Body of pancreas (tissue), 4 donors: ENCODE data around the gene KIF18A. TPM values are rescaled to one million over a fixed set of nuclear protein-coding genes. Genes with fewer than 3 reads are reported as not detected.

Experiments used
- ATAC-seq: fragments of 150-250 bp; one replicate; pipeline ENCODE4 v1.9.1; 2016
- DNase-seq, 4 donors: peaks; one replicate each; pipeline ENCODE4 v3.0.0-alpha.2; 2019
- H3K27ac ChIP-seq, 4 donors: fragments of 200-600 bp; sonication (generic); 1 replicate in 3 of 4; 2 replicates in 1 of 4; pipeline versions ENCODE4 v1.5.1 to v1.6.1; 2016 to 2019; ENCODE audit warnings: mild to moderate bottlenecking in 1 of 4, mixed read lengths in 1 of 4, moderate library complexity in 1 of 4
- H3K27me3 ChIP-seq, 2 donors: fragments of 200-600 bp; sonication (generic); one replicate each; pipeline ENCODE4 v1.6.0; 2016; ENCODE audit warnings: mild to moderate bottlenecking in 1 of 2
- H3K36me3 ChIP-seq, 2 donors: fragments of 200-600 bp; sonication (generic); replicated peaks in 1 of 2; 2 replicates each; pipeline ENCODE4 v1.5.1; 2016; ENCODE audit warnings: low read depth in 2 of 2; ENCODE audit not compliant: insufficient read depth in 1 of 2
- H3K4me1 ChIP-seq: fragments of 200-600 bp; sonication (generic); one replicate; pipeline ENCODE4 v1.6.0; 2016
- H3K4me3 ChIP-seq, 2 donors: fragments of 200-600 bp; sonication (generic); 1 replicate in 1 of 2; 2 replicates in 1 of 2; pipeline ENCODE4 v1.5.1; 2016 to 2019
- H3K9me3 ChIP-seq, 3 donors: fragments of 200-600 bp; sonication (generic); 1 replicate in 2 of 3; 2 replicates in 1 of 3; pipeline ENCODE4 v1.5.1; 2016
- POLR2A ChIP-seq, 3 donors: fragments of 450-650 bp; IDR thresholded peaks; one replicate each; pipeline ENCODE4 v1.6.1; 2016; ENCODE audit warnings: antibody characterized with exemption in 3 of 3, mild to moderate bottlenecking in 2 of 3
- WGBS, 2 donors: methylation state at CpG; one replicate each; pipeline ENCODE4 v1.1.5; 2017; 5-methylcytosine and 5-hydroxymethylcytosine counted together
- intact Hi-C: fragments of 100-400 bp; cut with DNase I; formaldehyde crosslinking; loops from one replicate; pipeline ENCODE4 v1.15.1; 2023
- total RNA-seq, 2 donors: library from RNA; depleted of rRNA; stranded (reverse); fragments of >200 nt; gene quantifications; one replicate each; pipeline ENCODE4 v1.1.0, GENCODE V29; 2016
- TF ChIP-seq, protein P1 (sequence below), 7 experiments: fragments of 450-650 bp in 4 of 7; fragments of 200-600 bp in 3 of 7; sonication (generic) in 3 of 7; IDR thresholded peaks; one replicate each; pipeline ENCODE4 v1.5.1; 2016 to 2019; ENCODE audit warnings: antibody characterized with exemption in 7 of 7

KIF18A gene
- total RNA-seq, 2 donors from 2014 or later, result 0.52 TPM; not detected in 1

DNA sequence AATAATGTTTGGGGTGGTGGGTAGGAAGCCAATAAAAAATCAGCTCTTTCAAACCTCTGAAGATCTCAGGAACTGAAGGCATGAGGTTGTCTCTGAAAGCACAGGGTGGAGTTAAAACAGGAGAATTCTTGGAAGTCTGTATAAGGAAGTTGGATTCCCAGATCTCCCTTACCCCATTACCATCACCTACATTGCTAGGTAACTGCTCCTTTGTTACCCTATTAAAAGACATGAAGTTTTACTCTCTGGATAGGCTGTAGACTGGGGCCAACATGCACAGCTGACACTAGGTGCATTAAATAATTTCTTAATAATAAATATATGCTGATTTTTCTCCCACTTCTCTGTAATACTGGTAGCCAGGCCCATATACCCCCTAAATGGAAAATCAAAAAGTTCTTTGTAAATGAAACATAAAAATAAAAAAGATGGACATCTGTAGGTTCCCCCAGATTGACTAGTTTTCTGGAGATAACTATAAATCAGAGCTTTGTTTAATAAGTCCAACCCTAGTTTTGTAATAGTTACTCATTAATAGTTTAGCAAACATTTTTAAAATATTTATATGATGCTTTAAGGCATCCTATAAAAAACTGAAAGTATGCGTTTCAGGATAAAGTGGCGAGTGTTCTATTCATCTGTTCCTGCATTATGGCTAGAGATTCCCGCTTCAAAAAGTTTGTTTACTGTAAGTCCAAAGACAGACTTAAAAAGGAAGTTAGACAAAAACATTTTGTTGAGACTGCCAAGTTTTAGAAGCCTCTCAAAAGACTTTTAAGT, 63.8 kb downstream of the KIF18A start:
- WGBS, 2 donors, result 55 to 64% methylated on average over 3 of the region's 3 CpGs
- Histone ChIP-seq H3K27ac (no peak overlapping the region), H3K4me3 (no peak overlapping the region), H3K27me3 (no peaks in the 10 kb centered on the region), H3K9me3 (no peaks in the 10 kb centered on the region), H3K36me3 (no peaks in the 10 kb centered on the region), H3K4me1 (no peaks in the 10 kb centered on the region)
- no peak for TF ChIP-seq POLR2A (IDR thresholded peaks at IDR 0.05)
- TF ChIP-seq, protein P1, sequence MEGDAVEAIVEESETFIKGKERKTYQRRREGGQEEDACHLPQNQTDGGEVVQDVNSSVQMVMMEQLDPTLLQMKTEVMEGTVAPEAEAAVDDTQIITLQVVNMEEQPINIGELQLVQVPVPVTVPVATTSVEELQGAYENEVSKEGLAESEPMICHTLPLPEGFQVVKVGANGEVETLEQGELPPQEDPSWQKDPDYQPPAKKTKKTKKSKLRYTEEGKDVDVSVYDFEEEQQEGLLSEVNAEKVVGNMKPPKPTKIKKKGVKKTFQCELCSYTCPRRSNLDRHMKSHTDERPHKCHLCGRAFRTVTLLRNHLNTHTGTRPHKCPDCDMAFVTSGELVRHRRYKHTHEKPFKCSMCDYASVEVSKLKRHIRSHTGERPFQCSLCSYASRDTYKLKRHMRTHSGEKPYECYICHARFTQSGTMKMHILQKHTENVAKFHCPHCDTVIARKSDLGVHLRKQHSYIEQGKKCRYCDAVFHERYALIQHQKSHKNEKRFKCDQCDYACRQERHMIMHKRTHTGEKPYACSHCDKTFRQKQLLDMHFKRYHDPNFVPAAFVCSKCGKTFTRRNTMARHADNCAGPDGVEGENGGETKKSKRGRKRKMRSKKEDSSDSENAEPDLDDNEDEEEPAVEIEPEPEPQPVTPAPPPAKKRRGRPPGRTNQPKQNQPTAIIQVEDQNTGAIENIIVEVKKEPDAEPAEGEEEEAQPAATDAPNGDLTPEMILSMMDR (IDR thresholded peaks at IDR 0.05), result no peak
- intact Hi-C loops, result no loop called here
- DNase-seq (no peak), ATAC-seq (no peak)

DNA sequence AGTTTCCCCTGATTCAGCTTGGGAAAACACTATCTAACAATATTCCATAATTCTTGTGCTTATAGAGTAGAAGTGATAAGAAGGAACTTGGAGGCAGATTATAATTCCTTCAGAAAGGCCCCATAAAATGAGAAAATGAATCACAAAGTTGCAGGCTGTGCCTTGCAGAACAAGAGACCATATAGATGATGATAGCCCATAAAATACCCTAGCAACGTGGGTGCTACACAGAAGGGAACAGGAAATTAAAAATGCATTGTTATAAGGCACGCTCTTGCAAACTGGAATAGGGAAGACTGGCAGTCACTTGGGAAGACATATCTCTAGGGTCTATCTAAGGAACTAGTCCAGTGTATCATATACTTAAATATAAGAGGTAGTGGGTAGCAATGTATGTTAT, 67.6 kb downstream of the KIF18A start:
- no peak for DNase-seq
- H3K4me1 ChIP-seq, result no peaks in the 10 kb centered on the region
- H3K27ac ChIP-seq, result no peak overlapping the region
- H3K4me3 ChIP-seq, result no peak overlapping the region
- intact Hi-C loops, result no loop called here
- ATAC-seq, result no peak
- WGBS, 2 donors, result 84 to 85% methylated on average over 2 of the region's 2 CpGs
- H3K27me3 ChIP-seq, result no peaks in the 10 kb centered on the region
- no peaks in the 10 kb centered on the region for H3K36me3 ChIP-seq
- H3K9me3 ChIP-seq, result no peaks in the 10 kb centered on the region
- TF ChIP-seq, protein P1 (IDR thresholded peaks at IDR 0.05), result no peak
- TF ChIP-seq POLR2A (IDR thresholded peaks at IDR 0.05), result no peak

DNA sequence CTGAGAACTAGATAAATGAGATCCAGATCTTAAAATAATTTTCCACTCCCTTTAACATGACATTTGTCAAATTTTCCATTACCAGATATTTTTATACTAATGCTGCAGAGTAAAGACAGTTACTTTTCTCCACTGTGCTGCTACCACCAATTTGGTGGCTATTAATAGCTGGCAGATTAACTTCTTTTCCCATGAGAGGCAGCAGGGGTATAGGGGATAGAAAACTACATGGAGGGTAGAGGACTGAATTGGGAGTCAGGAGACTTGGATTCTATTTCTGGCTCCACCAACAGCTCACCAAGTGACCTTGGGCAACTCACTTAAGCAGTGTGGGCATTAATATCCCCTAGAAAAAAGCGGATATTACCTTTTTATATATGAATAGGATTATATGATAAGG, 69.2 kb downstream of the KIF18A start:
- Histone ChIP-seq H3K36me3 (no peaks in the 10 kb centered on the region), H3K9me3 (no peaks in the 10 kb centered on the region), H3K4me3 (no peak overlapping the region), H3K27me3 (no peaks in the 10 kb centered on the region), H3K4me1 (no peaks in the 10 kb centered on the region), H3K27ac (no peak overlapping the region)
- DNase-seq (no peak), ATAC-seq (no peak)
- TF ChIP-seq POLR2A (IDR thresholded peaks at IDR 0.05), result no peak
- TF ChIP-seq, protein P1 (IDR thresholded peaks at IDR 0.05), result no peak
- 79 to 82% methylated on average over 1 of the region's 1 CpG for WGBS, 2 donors
- intact Hi-C loops, result no loop called here

DNA sequence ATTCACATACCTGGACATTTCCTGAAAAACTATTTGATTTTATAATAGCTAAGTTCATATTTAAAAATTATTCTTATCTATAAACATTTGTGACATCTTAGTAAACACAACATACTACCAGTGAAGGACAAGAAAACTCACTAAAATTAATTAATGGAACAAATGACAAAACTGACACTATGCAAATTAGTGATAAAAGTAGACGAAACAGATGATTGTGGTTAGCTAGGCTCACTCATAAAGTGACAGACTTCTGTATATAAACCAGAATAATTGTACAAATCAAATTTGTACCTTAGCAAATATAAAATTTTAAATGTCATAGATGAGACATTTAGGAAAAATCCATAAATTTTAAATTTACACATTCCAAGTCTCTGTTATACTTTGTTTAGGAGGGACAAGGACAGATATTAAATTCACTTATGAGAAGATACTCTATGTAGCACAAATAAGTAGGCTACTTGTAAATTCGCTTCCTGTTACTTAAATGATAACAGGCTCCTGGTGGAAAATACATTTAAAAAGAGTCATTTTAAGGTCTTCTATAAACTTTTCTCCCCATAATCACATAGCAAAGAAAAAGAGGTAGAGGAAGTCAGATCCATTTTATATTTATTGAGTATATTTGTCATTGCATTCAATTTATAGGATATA, 81.2 kb downstream of the KIF18A start:
- ATAC-seq (no peak), DNase-seq (no peak)
- H3K27me3 ChIP-seq, result no peaks in the 10 kb centered on the region
- H3K9me3 ChIP-seq, result no peaks in the 10 kb centered on the region
- TF ChIP-seq POLR2A (IDR thresholded peaks at IDR 0.05), result no peak
- TF ChIP-seq, protein P1 (IDR thresholded peaks at IDR 0.05), result no peak
- H3K36me3 ChIP-seq, result no peaks in the 10 kb centered on the region
- intact Hi-C loops, result no loop called here
- no peaks in the 10 kb centered on the region for H3K4me1 ChIP-seq
- no peak overlapping the region for H3K4me3 ChIP-seq
- H3K27ac ChIP-seq, result no peak overlapping the region
- WGBS, 2 donors, result 66 to 70% methylated on average over 2 of the region's 2 CpGs
